Suprapubic skin (tissue), 3 donors: ENCODE measurements around the gene AGBL1.

Source experiments
- CTCF ChIP-seq, 2 donors: fragments of 200-600 bp in 1 of 2; fragments of 450-650 bp in 1 of 2; sonication (generic) in 1 of 2; IDR thresholded peaks; one replicate each; pipeline ENCODE4 v1.5.1; 2016 to 2019; ENCODE audit warnings: antibody characterized with exemption in 2 of 2, mild to moderate bottlenecking in 1 of 2, moderate library complexity in 1 of 2
- POLR2A ChIP-seq, 2 donors: fragments of 450-650 bp; IDR thresholded peaks; one replicate each; pipeline ENCODE4 v1.6.1; 2017; ENCODE audit warnings: antibody characterized with exemption in 2 of 2, mild to moderate bottlenecking in 2 of 2, moderate library complexity in 2 of 2

DNA sequence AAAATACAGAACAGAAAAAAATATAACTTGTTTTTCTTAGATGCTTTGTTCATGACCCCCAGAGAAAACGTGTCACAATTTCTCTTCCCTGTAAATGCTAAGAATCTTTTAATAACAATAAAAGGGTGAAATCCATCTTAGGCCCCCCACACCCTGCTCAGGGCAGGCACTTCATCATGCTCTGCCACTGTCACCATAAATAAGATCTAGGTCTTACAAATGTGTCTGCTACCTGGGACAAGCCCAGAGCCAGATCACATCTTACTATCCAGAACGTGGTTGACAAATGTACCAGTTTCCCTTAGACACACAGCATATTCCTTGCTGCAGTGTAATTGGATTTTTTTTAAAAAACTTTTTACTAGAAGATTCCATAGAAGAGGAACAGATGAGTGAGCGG lies 795.4 kb downstream of the AGBL1 start:
- TF ChIP-seq CTCF (IDR thresholded peaks at IDR 0.05) (no peak), POLR2A (IDR thresholded peaks at IDR 0.05) (no peak)
